PC-3 (cell line): ENCODE measurements around the gene PLSCR3. TPM values are rescaled to one million over a fixed set of nuclear protein-coding genes. Genes with fewer than 3 reads are reported as not detected.

ENCODE experiments used
- ATAC-seq: fragments of 200-7000 bp; cut with Tn5 transposase; 2 replicates; pipeline ENCODE4 v1.9.1; 2020; ENCODE audit warnings: mild to moderate bottlenecking, moderate library complexity
- BruUV-seq: library from RNA; stranded (reverse); fragments of 400-500 nt; replicated peaks from 2 replicates; lab custom pipeline; 2021; lab: Mats Ljungman, UMichigan
- CTCF ChIA-PET: fragments of 300-600 bp; sonication (Branson Sonifier 250); formaldehyde crosslinking; loops from one replicate; lab custom pipeline; 2022; ENCODE audit warnings: antibody characterized with exemption; lab: Charles Lee
- POLR2A ChIA-PET: fragments of 300-600 bp; sonication (Branson Sonifier 250); formaldehyde crosslinking; loops from one replicate; lab custom pipeline; 2022; ENCODE audit warnings: antibody characterized with exemption; ENCODE audit not compliant: unreplicated experiment; lab: Charles Lee
- DNase-seq: peaks from one replicate; pipeline ENCODE4 v3.0.0-alpha.2; 2015
- H2AFZ ChIP-seq: fragments of 300-600 bp; sonication (generic); 2 replicates; pipeline ENCODE4 v1.6.0; 2016; ENCODE audit warnings: antibody characterized with exemption, low read length
- H3F3A ChIP-seq: fragments of 300-600 bp; sonication (generic); one replicate; pipeline ENCODE4 v1.6.0; 2017; ENCODE audit warnings: antibody characterized with exemption, low read length, control low read depth, mild to moderate bottlenecking; ENCODE audit not compliant: unreplicated experiment
- H3K27ac ChIP-seq: fragments of 300-600 bp; sonication (generic); 2 replicates; pipeline ENCODE4 v1.5.1; 2016; ENCODE audit warnings: mild to moderate bottlenecking, low read length
- H3K27me3 ChIP-seq: fragments of 300-600 bp; sonication (generic); 2 replicates; pipeline ENCODE4 v1.6.1; 2016; ENCODE audit warnings: low read length, mixed read lengths
- H3K36me3 ChIP-seq: fragments of 300-600 bp; sonication (generic); 2 replicates; pipeline ENCODE4 v1.6.1; 2016; ENCODE audit warnings: low read depth, mixed run types, low read length, mixed read lengths
- H3K4me1 ChIP-seq: fragments of 300-600 bp; sonication (generic); 2 replicates; pipeline ENCODE4 v1.5.1; 2016; ENCODE audit warnings: low read length; ENCODE audit not compliant: insufficient read depth
- H3K4me2 ChIP-seq: fragments of 300-600 bp; sonication (generic); 2 replicates; pipeline ENCODE4 v1.6.0; 2016; ENCODE audit warnings: low read length
- H3K4me3 ChIP-seq: fragments of 300-600 bp; sonication (generic); 2 replicates; pipeline ENCODE4 v1.5.1; 2016; ENCODE audit warnings: mild to moderate bottlenecking, low read length, mixed read lengths
- H3K79me2 ChIP-seq: fragments of 300-600 bp; sonication (generic); 2 replicates; pipeline ENCODE4 v1.6.1; 2017; ENCODE audit warnings: low read length, mixed read lengths
- H3K9ac ChIP-seq: fragments of 300-600 bp; sonication (generic); 2 replicates; pipeline ENCODE4 v1.6.0; 2016; ENCODE audit warnings: mild to moderate bottlenecking, low read length
- H3K9me2 ChIP-seq: fragments of 300-600 bp; sonication (generic); replicated peaks from 2 replicates; pipeline ENCODE4 v1.6.1; 2016; ENCODE audit warnings: mixed run types, low read length, mixed read lengths
- H3K9me3 ChIP-seq: fragments of 300-600 bp; sonication (generic); 2 replicates; pipeline ENCODE4 v1.6.1; 2016; ENCODE audit warnings: low read length, mixed read lengths
- H4K20me1 ChIP-seq: fragments of 300-600 bp; sonication (generic); 2 replicates; pipeline ENCODE4 v1.6.1; 2016; ENCODE audit warnings: low read length, mixed read lengths
- CTCF ChIP-seq: fragments of 300-600 bp; sonication (generic); conservative IDR thresholded peaks from 2 replicates; pipeline ENCODE4 v1.5.1; 2017; ENCODE audit warnings: antibody characterized with exemption, low read depth, mild to moderate bottlenecking, low read length
- EZH2 ChIP-seq: fragments of 300-600 bp; sonication (generic); IDR thresholded peaks from one replicate; pipeline ENCODE4 v1.6.1; 2017; ENCODE audit warnings: antibody characterized with exemption, mild to moderate bottlenecking, low read length; ENCODE audit not compliant: unreplicated experiment
- EZH2phosphoT487 ChIP-seq: fragments of 300-600 bp; sonication (generic); IDR thresholded peaks from 2 replicates; pipeline ENCODE4 v1.6.1; 2018; ENCODE audit warnings: mild to moderate bottlenecking, antibody characterized with exemption, low read length, borderline replicate concordance
- intact Hi-C: fragments of 100-400 bp; cut with micrococcal nuclease; formaldehyde crosslinking; loops from 2 replicates; pipeline ENCODE4 v1.9.0; 2023
- total RNA-seq: library from RNA; depleted of rRNA; stranded (reverse); fragments of >200 nt; gene quantifications from 2 replicates; pipeline ENCODE4 v1.2.3, GENCODE V29; 2014

Gene PLSCR3
- total RNA-seq, 1 experiment from 2014 or later, result 62.7 TPM

- H3K27me3 ChIP-seq, result no peaks in the 10 kb centered on the region
- H3K9me3 ChIP-seq, result no peaks in the 10 kb centered on the region
- H3K27ac ChIP-seq, result 0 out of 2 replicates have a peak within 1 kb of the TSS, but pooled peaks have one; percentile 13
- intact Hi-C loops, result loop anchor here (1.0 kb wide), 2 partner anchors 10 to 31 kb away; partner anchors contain the start of genes PLSCR3 and TMEM102
- peak; percentile 97 for DNase-seq
- H4K20me1 ChIP-seq, result no peaks in the 10 kb centered on the region
- H3K9ac ChIP-seq, result peak within 1 kb of the TSS; percentile 73
- ATAC-seq, result peak; percentile 87
- no peaks in the 10 kb centered on the region for H3K9me2 ChIP-seq
- H3K79me2 ChIP-seq, result peaks cover 6% of the 10 kb centered on the region; the same call in 1 of the 2 replicates
- H2AFZ ChIP-seq, result peak within 1 kb of the TSS; percentile 80
- H3K4me1 ChIP-seq, result peaks cover 9% of the 10 kb centered on the region
- no TSS peak for BruUV-seq
- ChIA-PET CTCF (interaction anchor here (0.8 to 1.2 kb wide), 5 partner anchors 10 to 284 kb away, joined by 3 to 6 read pairs (median 4); partner anchors contain the start of genes ACADVL, DLG4 and PLSCR3), POLR2A (interaction anchor here (0.5 to 0.7 kb wide), 5 partner anchors 10 to 1935 kb away, joined by 3 to 5 read pairs (median 3); partner anchors contain the start of genes DHX33 and PLSCR3)
- H3F3A ChIP-seq, result no peaks in the 10 kb centered on the region
- TF ChIP-seq EZH2phosphoT487 (no peak), CTCF (no peak), EZH2 (no peak)
- H3K4me3 ChIP-seq, result peak within 1 kb of the TSS; percentile 85
- no peaks in the 10 kb centered on the region for H3K36me3 ChIP-seq
- peak within 1 kb of the TSS; percentile 93 for H3K4me2 ChIP-seq
These were observed 9.8 kb upstream of the PLSCR3 start, which contains the start of gene TMEM256 for GRCh38 chr17:7403977-7404736. Gene TMEM256, minus strand, starts transcription at chr17:7404097. Its CDS starts 13 bp downstream, at chr17:7404084.

- H3K4me3 ChIP-seq, result peak overlapping the region; percentile 85
- ChIA-PET POLR2A (interaction anchor here (0.5 to 0.7 kb wide), 4 partner anchors 9 to 1935 kb away, joined by 3 to 5 read pairs (median 4); partner anchors contain the start of genes DHX33 and PLSCR3), CTCF (interaction anchor here (0.8 to 1.2 kb wide), 4 partner anchors 10 to 184 kb away, joined by 3 to 6 read pairs (median 5); partner anchors contain the start of genes ACADVL, DLG4 and PLSCR3)
- BruUV-seq, result no TSS peak
- no peaks in the 10 kb centered on the region for H3K9me3 ChIP-seq
- 0 out of 2 replicates have a peak overlapping the region, but pooled peaks have one; percentile 13 for H3K27ac ChIP-seq
- H3K4me1 ChIP-seq, result peaks cover 9% of the 10 kb centered on the region
- H3K9me2 ChIP-seq, result no peaks in the 10 kb centered on the region
- no peaks in the 10 kb centered on the region for H4K20me1 ChIP-seq
- ATAC-seq (peak; percentile 52), DNase-seq (no peak)
- intact Hi-C loops, result no loop called here
- peak overlapping the region; percentile 92 for H3K4me2 ChIP-seq
- H3F3A ChIP-seq, result no peaks in the 10 kb centered on the region
- no peaks in the 10 kb centered on the region for H3K36me3 ChIP-seq
- H2AFZ ChIP-seq, result peak overlapping the region; percentile 80
- peaks cover 6% of the 10 kb centered on the region; the same call in 1 of the 2 replicates for H3K79me2 ChIP-seq
- no peak for TF ChIP-seq EZH2phosphoT487
- H3K27me3 ChIP-seq, result no peaks in the 10 kb centered on the region
- peak overlapping the region; percentile 73 for H3K9ac ChIP-seq
These were observed 9.3 kb upstream of the PLSCR3 start for GRCh38 chr17:7403727-7403976.

- Histone ChIP-seq H3K36me3 (no peaks in the 10 kb centered on the region), H3F3A (no peaks in the 10 kb centered on the region), H3K4me2 (peak overlapping the region; percentile 92), H4K20me1 (no peaks in the 10 kb centered on the region), H2AFZ (peak overlapping the region; percentile 80), H3K4me1 (peaks cover 9% of the 10 kb centered on the region), H3K79me2 (peaks cover 6% of the 10 kb centered on the region; the same call in 1 of the 2 replicates), H3K4me3 (peak overlapping the region; percentile 85), H3K9me2 (no peaks in the 10 kb centered on the region), H3K27ac (no peak overlapping the region), H3K27me3 (no peaks in the 10 kb centered on the region), H3K9me3 (no peaks in the 10 kb centered on the region), H3K9ac (peak overlapping the region; percentile 73)
- intact Hi-C loops, result no loop called here
- TSS peak; percentile 81 for BruUV-seq
- no peak for DNase-seq
- CTCF ChIA-PET, result interaction anchor here (1.1 to 1.2 kb wide), 2 partner anchors 9 to 34 kb away, joined by 3 to 6 read pairs; partner anchors contain the start of gene PLSCR3
- TF ChIP-seq CTCF (no peak), EZH2phosphoT487 (no peak), EZH2 (no peak)
- POLR2A ChIA-PET, result interaction anchor here (0.7 kb wide), 1 partner anchor 32 kb away, joined by 6 read pairs; the partner anchor contains the start of gene TMEM102
- peak; percentile 3 for ATAC-seq
These were observed 8.9 kb upstream of the PLSCR3 start for GRCh38 chr17:7403043-7403726.
